T-helper 1 cell treated with Interleukin-12 subunit alpha and Interleukin-12 subunit beta and Interleukin-4 antibody, amounts not matched to agents 30 ng/mL and 1 ng/mL, for 36 hours (primary cell): ENCODE measurements around the gene EHMT1. TPM values are rescaled to one million over a fixed set of nuclear protein-coding genes. Genes with fewer than 3 reads are reported as not detected.

Experiments used
- intact Hi-C: fragments of 100-400 bp; cut with micrococcal nuclease; formaldehyde crosslinking; loops from one replicate; pipeline ENCODE4 v1.15.1; 2024
- total RNA-seq: library from RNA; stranded (reverse); gene quantifications from 2 replicates; pipeline ENCODE4 v1.2.3, GENCODE V29; 2022

The EHMT1 gene
- total RNA-seq, 1 donor from 2014 or later = 110 TPM

GRCh38 chr9:137688725-137689124 is 69.9 kb downstream of the EHMT1 start:
- intact Hi-C loops = no loop called here

GRCh38 chr9:137689745-137690529 is 71.1 kb downstream of the EHMT1 start:
- intact Hi-C loops = no loop called here

GRCh38 chr9:137690930-137691645 is 72.3 kb downstream of the EHMT1 start:
- intact Hi-C loops = no loop called here

- intact Hi-C loops = no loop called here
Observed at GRCh38 chr9:137691646-137692351, 73.0 kb downstream of the EHMT1 start.

GRCh38 chr9:137694236-137694959 is 75.6 kb downstream of the EHMT1 start:
- intact Hi-C loops = no loop called here

GRCh38 chr9:137694962-137695875 is 76.4 kb downstream of the EHMT1 start:
- intact Hi-C loops = no loop called here

GRCh38 chr9:137696136-137696925 is 77.5 kb downstream of the EHMT1 start:
- intact Hi-C loops = no loop called here

- intact Hi-C loops = no loop called here
Observed at GRCh38 chr9:137697193-137697592, 78.4 kb downstream of the EHMT1 start.

GRCh38 chr9:137697832-137698231 is 79.0 kb downstream of the EHMT1 start:
- intact Hi-C loops = no loop called here

- intact Hi-C loops = no loop called here
Observed at GRCh38 chr9:137700911-137701310, 82.1 kb downstream of the EHMT1 start.

GRCh38 chr9:137702615-137703379 is 84.0 kb downstream of the EHMT1 start:
- intact Hi-C loops = no loop called here

GRCh38 chr9:137703842-137704508 is 85.2 kb downstream of the EHMT1 start:
- intact Hi-C loops = no loop called here

- intact Hi-C loops = no loop called here
Observed at GRCh38 chr9:137705443-137705863, 86.6 kb downstream of the EHMT1 start.

GRCh38 chr9:137705906-137706305 is 87.1 kb downstream of the EHMT1 start:
- intact Hi-C loops = no loop called here

GRCh38 chr9:137707361-137707760 is 88.6 kb downstream of the EHMT1 start:
- intact Hi-C loops = no loop called here

GRCh38 chr9:137708590-137709284 is 89.9 kb downstream of the EHMT1 start:
- intact Hi-C loops = no loop called here

- intact Hi-C loops = no loop called here
Observed at GRCh38 chr9:137709411-137710101, 90.8 kb downstream of the EHMT1 start.
